H1 (cell line): ENCODE data around the gene TIMM10. TPM values are rescaled to one million over a fixed set of nuclear protein-coding genes. Genes with fewer than 3 reads are reported as not detected.

ENCODE experiments used
- GTF2F1 ChIP-seq: IDR thresholded peaks from 2 replicates; pipeline ENCODE4 v1.6.1; 2012; ENCODE audit warnings: low read depth, low read length, improper control_type of control experiment, borderline replicate concordance
- RAD21 ChIP-seq, 2 experiments: IDR thresholded peaks in 1 of 2; conservative IDR thresholded peaks in 1 of 2; 2 replicates each; pipeline ENCODE4 v1.6.1; 2011; ENCODE audit warnings: low read depth in 2 of 2, low read length in 2 of 2, improper control_type of control experiment in 1 of 2, inconsistent platforms in 1 of 2, mild to moderate bottlenecking in 1 of 2, moderate library complexity in 1 of 2
- TBP ChIP-seq: IDR thresholded peaks from 2 replicates; pipeline ENCODE4 v1.6.1; 2011; ENCODE audit warnings: low read depth, low read length, improper control_type of control experiment
- YY1 ChIP-seq: IDR thresholded peaks from 2 replicates; pipeline ENCODE4 v1.6.1; 2011; ENCODE audit warnings: low read depth, mild to moderate bottlenecking, low read length
- ZNF274 ChIP-seq: IDR thresholded peaks from 2 replicates; pipeline ENCODE4 v1.7.0; 2012; ENCODE audit warnings: low read length, borderline replicate concordance; ENCODE audit errors: extremely low read depth
- polyA plus RNA-seq, 7 experiments: library from polyadenylated mRNA; depleted of rRNA in 3 of 7; stranded (reverse) in 5 of 7; unstranded in 2 of 7; fragments of >200 nt in 5 of 7; fragments of 200-250 nt in 2 of 7; gene quantifications; 1 replicate in 5 of 7; 2 replicates in 1 of 7; 4 replicates in 1 of 7; pipeline versions ENCODE4 v1.2.1 to v1.2.3, GENCODE V29; 2011 to 2013; ENCODE audit warnings: missing spikeins in 2 of 7, mixed read lengths in 2 of 7
- total RNA-seq: library from RNA; stranded (reverse); fragmentation: NEBNext Ultra II Directional; extraction: Animal tissue kit (Norgen Biotek cat#: 25700); gene quantifications from 2 replicates; pipeline ENCODE4 v1.2.1, GENCODE V29; 2021
- TF ChIP-seq, protein P1 (sequence below), 3 experiments: IDR thresholded peaks; 1 replicate in 2 of 3; 2 replicates in 1 of 3; pipeline versions ENCODE4 v1.5.1 to v1.6.1; 2011; ENCODE audit warnings: low read length in 3 of 3, mild to moderate bottlenecking in 3 of 3, inconsistent platforms in 2 of 3, low read depth in 1 of 3, moderate library complexity in 1 of 3; ENCODE audit not compliant: insufficient read depth in 1 of 3; ENCODE audit errors: control extremely low read depth in 1 of 3
- TF ChIP-seq, protein P2 (sequence below): IDR thresholded peaks from 2 replicates; pipeline ENCODE4 v1.6.1; 2012; ENCODE audit warnings: inconsistent platforms

TIMM10 gene
- total and polyA plus RNA-seq, 2 of the 8 experiments (the other 6 are each of a cell fraction or from before 2014, with no cell fraction given), result 117 to 227 TPM

- TF ChIP-seq, protein P1, sequence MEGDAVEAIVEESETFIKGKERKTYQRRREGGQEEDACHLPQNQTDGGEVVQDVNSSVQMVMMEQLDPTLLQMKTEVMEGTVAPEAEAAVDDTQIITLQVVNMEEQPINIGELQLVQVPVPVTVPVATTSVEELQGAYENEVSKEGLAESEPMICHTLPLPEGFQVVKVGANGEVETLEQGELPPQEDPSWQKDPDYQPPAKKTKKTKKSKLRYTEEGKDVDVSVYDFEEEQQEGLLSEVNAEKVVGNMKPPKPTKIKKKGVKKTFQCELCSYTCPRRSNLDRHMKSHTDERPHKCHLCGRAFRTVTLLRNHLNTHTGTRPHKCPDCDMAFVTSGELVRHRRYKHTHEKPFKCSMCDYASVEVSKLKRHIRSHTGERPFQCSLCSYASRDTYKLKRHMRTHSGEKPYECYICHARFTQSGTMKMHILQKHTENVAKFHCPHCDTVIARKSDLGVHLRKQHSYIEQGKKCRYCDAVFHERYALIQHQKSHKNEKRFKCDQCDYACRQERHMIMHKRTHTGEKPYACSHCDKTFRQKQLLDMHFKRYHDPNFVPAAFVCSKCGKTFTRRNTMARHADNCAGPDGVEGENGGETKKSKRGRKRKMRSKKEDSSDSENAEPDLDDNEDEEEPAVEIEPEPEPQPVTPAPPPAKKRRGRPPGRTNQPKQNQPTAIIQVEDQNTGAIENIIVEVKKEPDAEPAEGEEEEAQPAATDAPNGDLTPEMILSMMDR (IDR thresholded peaks at IDR 0.05; ENCODE audit: control extremely low read depth in 1 of 3, insufficient read depth in 1 of 3, low read depth in 1 of 3, low read length in 3 of 3), result peak; percentile 85 to 96 (median 94); a peak in 3 of 4 replicates
- TF ChIP-seq TBP (no peak), GTF2F1 (0 out of 2 replicates have a peak, but pooled peaks have one; percentile 22), RAD21 (IDR thresholded peaks at IDR 0.05 in 1 of 2, conservative IDR thresholded peaks at IDR 0.05 in 1 of 2; ENCODE audit: low read depth in 2 of 2, low read length in 2 of 2) (peak; percentile 92 to 93), YY1 (peak; percentile 35; the same call in 1 of the 2 replicates), ZNF274 (no peak)
- TF ChIP-seq, protein P2, sequence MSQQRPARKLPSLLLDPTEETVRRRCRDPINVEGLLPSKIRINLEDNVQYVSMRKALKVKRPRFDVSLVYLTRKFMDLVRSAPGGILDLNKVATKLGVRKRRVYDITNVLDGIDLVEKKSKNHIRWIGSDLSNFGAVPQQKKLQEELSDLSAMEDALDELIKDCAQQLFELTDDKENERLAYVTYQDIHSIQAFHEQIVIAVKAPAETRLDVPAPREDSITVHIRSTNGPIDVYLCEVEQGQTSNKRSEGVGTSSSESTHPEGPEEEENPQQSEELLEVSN, result no peak
- TF ChIP-seq, all 59 proteins: peak for 6
These were observed 37.8 kb upstream of the TIMM10 start (continued) for GRCh38 chr11:57568330-57568766.
